Upper lobe of left lung (tissue), 6 donors: ENCODE measurements around the gene MNAT1. TPM values are rescaled to one million over a fixed set of nuclear protein-coding genes. Genes with fewer than 3 reads are reported as not detected.

ENCODE experiments used
- ATAC-seq, 2 donors: fragments of 200-7000 bp; cut with Tn5 transposase; one replicate each; pipeline ENCODE4 v1.9.1; 2022; ENCODE audit warnings: mild to moderate bottlenecking in 2 of 2, moderate library complexity in 2 of 2; ENCODE audit not compliant: low FRiP score in 2 of 2
- DNase-seq, 2 donors: peaks; one replicate each; pipeline ENCODE4 v3.0.0-alpha.2; 2019 to 2020
- H3K27ac ChIP-seq, 4 donors: fragments of 200-600 bp; sonication (generic); one replicate each; pipeline ENCODE4 v1.5.1; 2016 to 2019
- H3K27me3 ChIP-seq, 4 donors: fragments of 200-600 bp; sonication (generic); one replicate each; pipeline ENCODE4 v1.5.1; 2017 to 2019
- H3K36me3 ChIP-seq, 4 donors: fragments of 200-600 bp; sonication (generic); one replicate each; pipeline ENCODE4 v1.5.1; 2016 to 2019
- H3K4me1 ChIP-seq, 4 donors: fragments of 200-600 bp; sonication (generic); one replicate each; pipeline ENCODE4 v1.5.1; 2018 to 2019
- H3K4me3 ChIP-seq, 4 donors: fragments of 200-600 bp; sonication (generic); one replicate each; pipeline ENCODE4 v1.5.1; 2017 to 2019; ENCODE audit warnings: mild to moderate bottlenecking in 2 of 4, moderate library complexity in 1 of 4
- H3K9me3 ChIP-seq, 4 donors: fragments of 200-600 bp; sonication (generic); one replicate each; pipeline ENCODE4 v1.5.1; 2018 to 2019
- EP300 ChIP-seq, 4 donors: sonication (generic); formaldehyde crosslinking; IDR thresholded peaks; one replicate each; pipeline ENCODE4 v1.5.1; 2017; ENCODE audit warnings: antibody characterized with exemption in 4 of 4, control low read depth in 2 of 4
- POLR2A ChIP-seq, 4 donors: fragments of 450-650 bp; IDR thresholded peaks; one replicate each; pipeline ENCODE4 v1.5.1; 2016 to 2017; ENCODE audit warnings: antibody characterized with exemption in 4 of 4, mild to moderate bottlenecking in 2 of 4
- POLR2AphosphoS5 ChIP-seq, 2 donors: sonication (generic); formaldehyde crosslinking; IDR thresholded peaks; one replicate each; pipeline ENCODE4 v1.5.1; 2017; ENCODE audit warnings: antibody characterized with exemption in 2 of 2
- WGBS, 2 donors: methylation state at CpG; one replicate each; pipeline ENCODE4 v1.1.5; 2017 to 2018; 5-methylcytosine and 5-hydroxymethylcytosine counted together
- total RNA-seq, 6 donors: library from RNA; depleted of rRNA in 4 of 6; stranded (reverse); fragments of >200 nt in 4 of 6; gene quantifications; one replicate each; pipeline versions ENCODE4 v1.1.0 to v1.2.1, GENCODE V29; 2016 to 2021
- TF ChIP-seq, protein P1 (sequence below), 6 experiments: fragments of 450-650 bp in 4 of 6; fragments of 200-600 bp in 2 of 6; sonication (generic) in 2 of 6; IDR thresholded peaks; one replicate each; pipeline ENCODE4 v1.5.1; 2016 to 2019; ENCODE audit warnings: antibody characterized with exemption in 6 of 6
- donor health status: DM: no; HTN: no; CAD: no; lungs with moderate emphysema.
- donor health status: DM: no; HTN: yes; CAD: no; lungs with severe emphysema.

MNAT1 gene
- total RNA-seq, 6 donors from 2014 or later: 15.3 to 66.0 (median 19.9) TPM

DNA sequence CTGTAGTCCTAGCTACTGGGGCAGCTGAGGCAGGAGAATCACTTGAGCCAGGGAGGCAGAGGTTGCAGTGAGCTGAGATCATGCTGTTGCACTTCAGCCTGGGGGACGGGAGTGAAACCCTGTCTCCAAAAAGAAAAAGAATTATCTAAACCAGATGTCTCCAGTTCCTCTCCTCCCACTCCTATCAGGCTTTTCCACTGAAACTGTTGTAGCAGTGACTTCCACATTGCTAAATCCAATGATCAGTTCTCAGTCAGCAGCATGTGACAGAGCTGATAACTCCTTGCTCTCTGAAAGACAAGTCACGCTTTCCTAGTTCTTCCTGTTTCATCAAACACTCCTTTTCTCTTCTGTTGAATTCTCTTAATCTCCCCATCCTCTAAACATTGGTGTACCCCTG, 255.0 kb downstream of the MNAT1 start:
- no peaks in the 10 kb centered on the region for H3K27me3 ChIP-seq
- ATAC-seq (peak in 1 of 2 donors; percentile 80), DNase-seq (no peak)
- WGBS, 2 donors: 76 to 79% methylated on average over 2 of the region's 2 CpGs
- no peaks in the 10 kb centered on the region for H3K9me3 ChIP-seq
- no peaks in the 10 kb centered on the region for H3K4me1 ChIP-seq
- no peak overlapping the region for H3K27ac ChIP-seq
- H3K36me3 ChIP-seq: peaks cover 0 to 37% (median 8%) of the 10 kb centered on the region in 4 donors
- H3K4me3 ChIP-seq: no peak overlapping the region
- no peak for TF ChIP-seq POLR2A (IDR thresholded peaks at IDR 0.05)
- TF ChIP-seq POLR2AphosphoS5 (IDR thresholded peaks at IDR 0.05): no peak
- TF ChIP-seq, protein P1, sequence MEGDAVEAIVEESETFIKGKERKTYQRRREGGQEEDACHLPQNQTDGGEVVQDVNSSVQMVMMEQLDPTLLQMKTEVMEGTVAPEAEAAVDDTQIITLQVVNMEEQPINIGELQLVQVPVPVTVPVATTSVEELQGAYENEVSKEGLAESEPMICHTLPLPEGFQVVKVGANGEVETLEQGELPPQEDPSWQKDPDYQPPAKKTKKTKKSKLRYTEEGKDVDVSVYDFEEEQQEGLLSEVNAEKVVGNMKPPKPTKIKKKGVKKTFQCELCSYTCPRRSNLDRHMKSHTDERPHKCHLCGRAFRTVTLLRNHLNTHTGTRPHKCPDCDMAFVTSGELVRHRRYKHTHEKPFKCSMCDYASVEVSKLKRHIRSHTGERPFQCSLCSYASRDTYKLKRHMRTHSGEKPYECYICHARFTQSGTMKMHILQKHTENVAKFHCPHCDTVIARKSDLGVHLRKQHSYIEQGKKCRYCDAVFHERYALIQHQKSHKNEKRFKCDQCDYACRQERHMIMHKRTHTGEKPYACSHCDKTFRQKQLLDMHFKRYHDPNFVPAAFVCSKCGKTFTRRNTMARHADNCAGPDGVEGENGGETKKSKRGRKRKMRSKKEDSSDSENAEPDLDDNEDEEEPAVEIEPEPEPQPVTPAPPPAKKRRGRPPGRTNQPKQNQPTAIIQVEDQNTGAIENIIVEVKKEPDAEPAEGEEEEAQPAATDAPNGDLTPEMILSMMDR (IDR thresholded peaks at IDR 0.05): no peak
- TF ChIP-seq EP300 (IDR thresholded peaks at IDR 0.05): no peak

DNA sequence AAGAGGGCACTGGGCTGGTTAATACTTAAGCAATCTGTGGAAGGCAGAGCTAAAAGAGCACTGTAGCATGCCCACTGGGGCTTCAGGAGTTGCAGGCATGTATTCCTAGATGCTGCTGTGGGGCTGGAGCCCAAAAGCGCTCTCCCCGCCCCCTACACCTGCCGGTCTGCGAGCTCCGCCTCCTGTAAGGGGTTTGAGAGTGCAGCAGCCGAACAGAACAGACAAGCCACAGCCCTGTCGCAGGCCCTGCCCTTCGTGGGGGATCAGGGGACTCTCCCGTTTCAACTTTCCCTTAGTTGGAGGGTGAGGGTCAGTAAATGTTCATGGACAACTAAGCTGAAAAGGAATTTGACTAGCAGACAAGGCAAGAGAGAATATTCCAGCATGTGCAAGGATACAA, 264.1 kb downstream of the MNAT1 start:
- 92 to 93% methylated on average over 9 of the region's 9 CpGs for WGBS, 2 donors
- no peak overlapping the region for H3K27ac ChIP-seq

DNA sequence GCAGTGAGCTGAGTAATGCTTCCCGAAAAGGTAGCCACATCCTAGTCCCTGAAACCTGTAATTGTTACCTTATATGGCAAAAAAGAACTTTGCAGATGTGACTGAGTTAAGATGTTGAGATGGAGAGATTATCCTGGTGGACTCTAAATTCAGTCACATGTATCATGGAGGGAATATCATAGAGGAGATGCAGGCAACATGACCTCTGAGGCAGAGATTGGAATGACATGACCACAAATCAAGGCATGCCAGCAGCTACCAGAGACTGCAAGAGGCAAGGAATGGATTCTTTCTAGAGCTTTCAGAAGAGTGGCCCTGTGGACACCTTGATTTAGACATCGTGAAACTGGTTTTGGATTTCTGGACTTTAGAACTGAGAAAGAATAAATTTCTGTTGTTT, 265.0 kb downstream of the MNAT1 start:
- DNase-seq (no peak), ATAC-seq (no peak)
- H3K27me3 ChIP-seq: no peaks in the 10 kb centered on the region
- peaks cover 0 to 7% (median 0%) of the 10 kb centered on the region in 4 donors for H3K36me3 ChIP-seq
- no peaks in the 10 kb centered on the region for H3K4me1 ChIP-seq
- TF ChIP-seq, protein P1 (IDR thresholded peaks at IDR 0.05): no peak
- TF ChIP-seq POLR2AphosphoS5 (IDR thresholded peaks at IDR 0.05) (no peak), EP300 (IDR thresholded peaks at IDR 0.05) (no peak), POLR2A (IDR thresholded peaks at IDR 0.05) (no peak)
- no peaks in the 10 kb centered on the region for H3K9me3 ChIP-seq
- 93 to 98% methylated on average over 2 of the region's 2 CpGs for WGBS, 2 donors
- H3K27ac ChIP-seq: no peak overlapping the region
- no peak overlapping the region for H3K4me3 ChIP-seq

More for the DNA sequence above, 264.1 kb downstream of the MNAT1 start:
- Histone ChIP-seq H3K4me1 (no peaks in the 10 kb centered on the region), H3K4me3 (no peak overlapping the region), H3K36me3 (peaks cover 0 to 7% (median 0%) of the 10 kb centered on the region in 4 donors), H3K27me3 (no peaks in the 10 kb centered on the region), H3K9me3 (no peaks in the 10 kb centered on the region)
- DNase-seq (peak in 1 of 2 donors; percentile 49), ATAC-seq (no peak)
- TF ChIP-seq, protein P1 (IDR thresholded peaks at IDR 0.05): no peak
- no peak for TF ChIP-seq POLR2AphosphoS5 (IDR thresholded peaks at IDR 0.05)
- TF ChIP-seq POLR2A (IDR thresholded peaks at IDR 0.05): no peak
- no peak for TF ChIP-seq EP300 (IDR thresholded peaks at IDR 0.05)

DNA sequence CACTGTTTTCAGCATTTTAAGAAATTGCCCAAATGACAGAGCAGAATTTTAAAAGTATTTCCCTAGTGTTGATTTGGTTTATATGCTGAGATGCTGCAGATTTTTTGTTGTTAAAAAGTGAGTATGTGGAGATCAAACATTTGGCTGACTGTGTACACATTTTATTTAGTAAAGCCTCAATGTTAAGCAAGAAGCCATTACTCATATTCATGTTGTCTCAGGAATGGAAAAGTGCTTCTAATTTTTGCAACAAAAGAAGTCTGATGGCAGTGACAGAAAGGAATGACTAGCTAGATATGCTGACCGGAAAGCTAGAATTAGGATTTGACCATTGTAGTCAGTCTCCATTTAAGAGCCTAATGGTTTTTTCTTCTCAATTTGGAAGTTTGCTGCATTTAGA, 269.0 kb downstream of the MNAT1 start:
- 97 to 100% methylated on average over 1 of the region's 1 CpG for WGBS, 2 donors
- no peak overlapping the region for H3K27ac ChIP-seq
- no peaks in the 10 kb centered on the region for H3K4me1 ChIP-seq
- TF ChIP-seq POLR2AphosphoS5 (IDR thresholded peaks at IDR 0.05): no peak
- no peak for TF ChIP-seq POLR2A (IDR thresholded peaks at IDR 0.05)
- no peak for TF ChIP-seq EP300 (IDR thresholded peaks at IDR 0.05)
- TF ChIP-seq, protein P1 (IDR thresholded peaks at IDR 0.05): no peak
- no peaks in the 10 kb centered on the region for H3K27me3 ChIP-seq
- no peak for ATAC-seq
- no peaks in the 10 kb centered on the region for H3K9me3 ChIP-seq
- no peak for DNase-seq
- H3K36me3 ChIP-seq: peaks cover 0 to 2% (median 0%) of the 10 kb centered on the region in 4 donors
- no peak overlapping the region for H3K4me3 ChIP-seq

DNA sequence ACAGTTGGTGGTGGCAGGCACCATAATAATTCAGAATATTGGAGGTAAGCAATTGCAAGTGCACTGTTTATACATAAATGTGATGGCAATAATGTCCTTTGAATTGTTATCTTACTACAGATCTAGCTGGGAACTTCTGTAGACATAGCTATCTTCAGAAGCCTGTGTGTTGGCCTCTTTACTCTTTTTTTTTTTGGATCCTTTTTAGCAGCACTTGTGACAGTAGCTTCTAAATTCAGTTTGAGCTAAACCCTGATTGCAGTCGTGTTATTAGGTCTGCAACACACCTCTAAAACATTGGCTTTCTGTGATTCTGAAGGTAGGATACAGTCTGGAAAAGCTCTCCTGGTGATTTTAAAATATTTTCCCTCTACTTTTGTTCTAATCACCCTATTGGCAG, 285.0 kb downstream of the MNAT1 start:
- Histone ChIP-seq H3K4me3 (no peak overlapping the region), H3K27ac (no peak overlapping the region), H3K4me1 (no peaks in the 10 kb centered on the region), H3K36me3 (no peaks in the 10 kb centered on the region), H3K9me3 (no peaks in the 10 kb centered on the region), H3K27me3 (no peaks in the 10 kb centered on the region)
- TF ChIP-seq, protein P1 (IDR thresholded peaks at IDR 0.05): no peak
- TF ChIP-seq POLR2AphosphoS5 (IDR thresholded peaks at IDR 0.05) (no peak), POLR2A (IDR thresholded peaks at IDR 0.05) (no peak), EP300 (IDR thresholded peaks at IDR 0.05) (no peak)
- WGBS, 2 donors: 68 to 72% methylated on average over 1 of the region's 1 CpG
- ATAC-seq: no peak
- DNase-seq: no peak
